D341Med (cell line): ENCODE measurements around the gene C9orf43.
"Not testable (repeated sequence)": the region's sequence is repeated elsewhere in the genome, so short reads cannot be mapped to it uniquely, and the experiment has no call there.

Source experiments
- DNase-seq: peaks from one replicate; pipeline ENCODE4 v3.0.0; 2012; ENCODE audit warnings: low spot score

The C9orf43 gene

DNA sequence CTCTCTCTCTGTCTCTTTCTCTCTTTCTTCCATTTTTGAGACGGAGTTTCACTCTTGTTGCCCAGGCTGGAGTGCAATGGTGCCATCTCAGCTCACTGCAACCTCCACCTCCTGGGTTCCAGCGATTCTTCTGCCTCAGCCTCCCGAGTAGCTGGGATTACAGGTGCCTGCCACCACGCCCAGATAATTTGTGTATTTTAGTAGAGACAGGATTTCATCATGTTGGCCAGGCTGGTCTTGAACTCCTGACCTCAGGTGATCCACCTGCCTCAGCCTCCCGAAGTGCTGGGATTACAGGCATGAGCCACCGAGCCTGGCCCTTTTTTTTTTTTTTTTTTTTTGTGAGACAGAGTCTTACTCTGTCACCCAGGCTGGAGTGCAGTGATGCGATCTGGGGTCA is 29.1 kb upstream of the C9orf43 start:
- DNase-seq: not testable (repeated sequence)

- no peak for DNase-seq
Measured at GRCh38 chr9:113381909-113382411, 28.6 kb upstream of the C9orf43 start.

GRCh38 chr9:113386571-113387393 is 23.8 kb upstream of the C9orf43 start:
- no peak for DNase-seq

DNA sequence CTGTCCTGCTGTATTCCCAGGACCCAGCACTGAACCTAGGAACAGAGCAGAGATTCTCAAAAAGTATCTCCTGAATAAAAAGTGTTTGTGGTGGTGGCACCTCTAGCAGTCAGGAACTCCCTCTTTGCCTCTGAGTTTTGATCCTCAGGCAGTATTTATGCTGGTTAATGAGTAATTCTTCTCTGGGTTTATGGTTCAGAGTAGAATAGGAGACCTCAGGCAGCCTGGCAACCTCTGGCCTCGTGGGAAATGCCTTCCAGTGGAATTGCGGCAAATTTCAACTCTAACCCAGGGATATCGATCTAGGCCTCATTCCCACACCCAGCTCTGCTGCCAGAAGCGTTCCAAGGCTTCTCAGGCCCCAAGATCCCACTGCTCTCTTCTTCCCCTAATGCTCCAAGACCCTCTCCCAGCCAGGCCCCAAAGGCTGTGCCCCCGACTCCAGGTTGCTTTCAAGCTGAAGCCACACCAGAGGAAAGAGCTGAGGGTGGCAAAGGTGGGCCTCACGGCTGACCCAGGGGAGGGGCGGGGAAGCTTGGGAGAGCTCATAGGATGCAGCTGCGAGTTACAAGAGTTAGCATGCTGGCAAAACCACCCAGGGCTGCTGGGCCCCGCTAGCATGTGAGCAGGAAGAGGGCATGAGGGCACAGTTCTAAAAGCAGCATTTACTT is 22.9 kb upstream of the C9orf43 start:
- DNase-seq: no peak

DNA sequence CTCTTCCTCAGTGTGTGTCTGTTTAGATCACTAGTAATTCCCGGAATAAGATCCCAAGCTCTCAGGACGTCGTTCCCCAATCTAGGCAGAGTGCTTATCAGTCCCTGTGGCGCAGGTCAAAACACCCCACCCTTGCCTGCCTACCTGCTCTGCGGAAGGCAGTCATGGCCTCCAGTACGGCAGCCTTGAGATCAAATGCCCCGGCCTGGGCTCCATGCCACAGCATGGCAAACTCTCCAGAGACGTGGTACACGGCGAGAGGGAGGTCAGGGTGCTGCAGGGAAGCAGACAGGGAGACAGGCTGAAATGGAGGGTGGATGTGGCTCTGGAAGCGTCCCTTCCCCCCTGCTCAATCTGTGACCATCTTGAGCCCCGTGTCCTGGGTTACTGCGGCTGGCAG is 21.7 kb upstream of the C9orf43 start:
- no peak for DNase-seq

DNA sequence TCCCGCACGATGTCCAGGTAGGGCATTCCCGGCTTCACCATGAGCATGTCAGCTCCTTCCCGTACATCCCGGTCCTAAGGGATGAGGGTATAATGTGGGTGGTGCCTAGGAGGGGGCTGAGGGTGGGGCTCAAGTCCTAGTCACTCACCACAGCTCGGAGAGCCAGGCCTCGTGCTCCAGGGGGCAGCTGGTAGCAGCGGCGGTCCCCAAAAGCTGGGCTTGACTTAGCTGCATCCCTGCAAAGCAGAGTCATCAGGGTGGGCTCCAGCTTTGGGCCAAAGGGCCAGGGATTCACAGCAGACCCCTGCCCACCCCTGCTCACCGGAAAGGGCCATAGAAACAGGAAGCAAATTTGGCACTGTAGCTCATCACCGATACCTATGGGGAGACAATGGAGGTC is 21.1 kb upstream of the C9orf43 start:
- no peak for DNase-seq

DNA sequence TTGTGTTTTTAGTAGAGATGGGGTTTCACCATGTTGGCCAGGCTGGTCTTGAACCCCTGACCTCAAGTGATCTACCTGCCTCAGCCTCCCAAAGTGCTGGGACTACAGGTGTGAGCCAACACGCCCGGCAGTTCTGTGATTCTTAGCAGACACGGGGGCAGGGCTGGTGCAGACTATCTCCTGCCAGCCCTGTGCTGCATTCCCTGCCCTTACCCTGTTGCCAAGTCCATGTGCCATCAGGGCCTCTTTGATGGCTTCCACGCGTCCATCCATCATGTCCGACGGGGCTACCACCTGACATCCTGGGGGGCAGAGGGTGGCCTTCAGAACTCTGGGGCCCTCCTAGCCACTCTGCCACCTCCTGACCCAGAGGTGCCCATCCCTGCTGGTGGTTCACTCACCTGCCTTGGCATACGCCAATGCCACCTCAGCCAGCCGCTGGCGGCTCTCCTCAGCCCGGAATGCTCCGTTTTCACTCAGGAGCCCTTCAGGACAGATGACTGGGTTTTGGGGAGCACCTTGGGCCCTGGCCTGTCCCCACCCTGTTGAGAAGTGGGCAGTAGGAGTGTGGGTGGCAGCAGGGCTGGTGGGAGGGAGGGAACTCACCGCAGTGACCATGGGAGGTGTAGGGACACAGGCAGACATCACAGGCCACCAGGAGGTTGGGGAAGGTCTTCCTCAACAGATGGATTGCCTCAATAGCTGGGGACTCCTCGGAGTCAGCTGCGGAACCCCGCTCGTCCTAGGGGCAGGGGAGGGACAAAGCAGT is 20.2 kb upstream of the C9orf43 start:
- DNase-seq: no peak

DNA sequence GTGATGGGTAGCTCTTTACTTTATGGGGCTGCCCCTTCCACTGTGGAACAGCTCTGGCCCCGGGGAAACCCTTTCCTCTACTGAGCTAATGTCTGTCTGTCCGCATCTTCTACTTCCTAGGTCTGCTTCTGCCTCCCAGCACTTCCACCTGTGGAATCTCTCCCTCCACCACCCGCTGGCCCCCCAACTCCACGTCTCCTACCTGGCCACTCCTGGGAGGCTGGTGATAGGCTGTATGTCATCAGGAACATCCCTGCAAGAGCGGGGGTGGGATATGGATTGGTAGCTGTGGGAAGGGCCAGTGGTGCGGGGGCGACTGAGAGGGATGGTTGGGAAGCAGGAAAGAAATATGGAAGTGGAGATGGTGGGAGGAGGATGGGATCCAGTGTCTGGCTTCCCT is 18.6 kb upstream of the C9orf43 start:
- no peak for DNase-seq

DNA sequence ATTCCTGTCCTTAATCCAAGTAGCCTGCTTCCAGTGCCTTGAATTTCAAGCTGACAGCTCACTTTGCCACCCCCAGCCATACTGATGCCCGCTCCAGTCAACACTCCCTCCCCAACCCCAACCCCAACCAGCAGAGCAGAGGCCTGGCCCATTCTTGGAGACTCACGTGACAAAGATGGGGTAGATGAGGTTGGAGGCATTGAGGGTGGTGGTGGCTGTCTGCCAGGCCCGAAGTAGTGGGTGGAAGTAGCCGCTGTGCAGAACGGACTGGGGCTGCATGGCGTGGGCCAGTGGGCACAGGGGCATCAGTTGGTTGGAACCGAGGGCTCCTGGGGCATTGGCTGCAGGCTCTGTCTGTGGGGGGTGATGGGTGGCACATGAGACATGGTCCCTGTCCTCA is 17.3 kb upstream of the C9orf43 start:
- DNase-seq: no peak

DNA sequence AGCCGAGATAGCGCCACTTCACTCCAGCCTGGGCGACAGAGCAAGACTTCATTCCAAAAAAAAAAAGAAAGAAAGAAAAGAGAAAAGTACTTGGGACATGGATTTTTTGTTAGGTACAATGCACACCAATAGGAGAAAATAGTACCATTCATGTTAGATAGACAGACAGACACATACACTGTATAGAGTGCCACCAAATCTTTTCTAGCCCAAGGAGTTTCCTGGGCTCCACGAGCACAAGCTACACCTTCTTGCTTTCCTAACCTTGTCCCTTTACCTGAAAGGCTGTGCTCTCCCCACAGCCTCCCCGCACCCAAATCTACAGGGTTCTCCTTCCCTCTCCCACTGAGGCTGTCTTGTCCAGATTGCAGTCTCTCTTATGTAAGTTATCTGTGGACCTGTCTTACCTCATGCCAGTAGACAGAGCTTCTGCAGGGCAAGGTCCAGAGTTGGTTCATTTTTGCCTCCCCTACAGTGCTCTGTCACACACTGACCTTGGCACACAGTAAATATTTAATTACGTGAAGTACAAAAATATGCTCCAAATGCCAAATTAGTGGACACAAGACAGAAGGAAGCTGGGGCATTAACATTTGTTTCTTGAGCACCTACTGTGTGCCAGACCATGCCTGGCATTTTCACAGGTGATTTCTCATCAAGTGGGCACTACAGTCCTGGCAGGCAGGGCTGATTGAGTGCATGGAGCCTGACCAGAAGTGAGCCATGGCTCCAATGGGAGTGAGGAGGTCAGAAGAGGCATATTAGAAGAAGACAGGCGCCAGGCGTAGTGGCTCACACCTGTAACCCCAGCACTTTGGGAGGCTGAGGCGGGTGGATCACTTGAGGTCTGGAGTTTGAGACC is 15.3 kb upstream of the C9orf43 start:
- no peak for DNase-seq

GRCh38 chr9:113397203-113397631 is 13.3 kb upstream of the C9orf43 start:
- no peak for DNase-seq

DNA sequence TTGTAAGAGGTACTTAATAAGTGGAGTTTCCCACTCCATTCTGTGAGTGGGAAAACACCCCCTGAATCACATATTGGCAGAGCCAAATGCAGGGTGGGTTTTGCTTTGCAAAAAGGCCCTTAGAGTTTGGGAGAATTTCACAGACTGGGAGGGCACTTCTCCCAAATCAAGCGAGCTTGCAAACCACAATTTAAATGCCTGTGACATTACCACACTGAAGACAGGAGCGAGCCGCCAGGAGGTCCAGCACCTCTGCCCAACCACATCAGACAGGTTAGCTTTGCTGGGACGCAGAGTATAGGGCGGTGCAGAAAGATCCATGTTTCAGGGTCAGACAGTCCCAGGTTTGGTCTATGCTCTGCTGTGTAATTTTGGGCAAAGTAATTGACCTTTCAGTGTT is 11.8 kb upstream of the C9orf43 start:
- DNase-seq: no peak

- DNase-seq: no peak
Measured at GRCh38 chr9:113399646-113400200, 10.8 kb upstream of the C9orf43 start.

GRCh38 chr9:113401027-113401792 is 9.3 kb upstream of the C9orf43 start, which contains the start of gene ALAD:
ALAD (minus strand) TSS chr9:113401284; CDS start chr9:113393559, 7,725 bp downstream.
- peak; percentile 99 for DNase-seq

DNA sequence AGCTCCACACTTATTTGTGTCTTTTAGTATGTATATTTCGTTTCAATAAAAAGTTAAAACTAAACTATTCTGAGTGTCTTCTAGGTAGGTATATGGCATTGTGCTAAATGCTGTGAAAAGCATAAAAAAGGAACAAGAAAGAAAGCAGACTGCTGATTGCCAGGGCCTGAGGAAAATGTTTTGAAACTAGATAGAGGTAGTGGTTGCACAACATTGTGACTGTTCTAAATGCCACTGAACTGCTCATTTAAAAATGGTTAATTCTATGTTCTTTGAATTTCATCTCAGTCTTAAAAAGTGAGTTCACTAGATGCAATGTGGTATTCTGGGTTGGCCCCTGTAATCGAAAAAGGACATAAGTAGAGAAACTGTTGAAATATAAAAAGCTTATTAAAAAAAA is 6.9 kb upstream of the C9orf43 start:
- DNase-seq: no peak

DNA sequence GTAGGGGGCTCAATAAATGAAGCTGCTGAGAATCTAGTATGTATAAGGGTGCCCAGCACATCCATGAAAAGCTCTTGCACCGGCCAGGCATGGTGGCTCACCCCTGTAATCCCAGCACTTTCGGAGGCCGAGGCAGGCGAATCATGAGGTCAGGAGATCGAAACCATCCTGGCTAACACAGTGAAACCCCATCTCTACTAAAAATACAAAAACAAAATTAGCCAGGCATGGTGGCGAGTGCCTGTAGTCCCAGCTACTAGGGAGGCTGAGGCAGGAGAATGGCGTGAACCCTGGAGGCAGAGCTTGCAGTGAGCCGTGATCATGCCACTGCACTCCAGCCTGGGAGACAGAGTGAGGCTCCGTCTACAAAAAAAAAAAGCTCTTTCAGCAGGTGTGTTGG is 4.2 kb upstream of the C9orf43 start:
- DNase-seq: not testable (repeated sequence)

GRCh38 chr9:113406873-113407511 is 3.6 kb upstream of the C9orf43 start:
- peak; percentile 69 for DNase-seq

- no peak for DNase-seq
Measured at GRCh38 chr9:113409481-113409880, 1.1 kb upstream of the C9orf43 start.

- DNase-seq: no peak
Measured at GRCh38 chr9:113409883-113410206, 702 bp upstream of the C9orf43 start.

DNA sequence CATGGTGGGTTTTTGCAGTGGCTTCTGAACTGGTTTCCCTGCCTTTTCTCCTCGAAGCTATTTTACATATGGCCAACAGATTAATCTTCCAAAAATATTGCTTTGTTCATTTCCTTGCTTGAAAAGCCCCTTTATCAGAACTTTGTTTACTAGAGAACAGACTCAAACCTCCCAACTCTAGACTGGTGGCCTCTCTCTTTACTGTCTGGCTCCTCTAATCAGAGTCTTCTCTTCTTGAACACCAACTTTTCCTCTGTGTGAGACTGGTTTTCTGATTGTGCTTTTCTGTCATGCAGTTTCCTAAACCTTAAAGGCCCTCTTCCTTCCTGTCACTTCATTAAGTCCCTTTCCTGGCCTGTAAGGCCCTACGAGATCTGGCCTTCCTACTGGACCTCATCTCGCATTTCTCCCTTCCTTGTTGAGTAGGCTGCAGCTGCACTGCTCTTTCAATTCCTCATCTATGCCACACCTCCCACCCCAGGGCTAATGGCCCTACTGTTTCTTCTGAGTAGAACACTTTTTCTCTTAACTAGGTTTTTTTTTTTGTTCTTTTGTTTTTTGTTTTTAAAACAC is 5.7 kb downstream of the C9orf43 start:
- DNase-seq: no peak
